ENCODE measurements around the gene BEAN1.
"Not testable (repeated sequence)": the region's sequence is repeated elsewhere in the genome, so short reads cannot be mapped to it uniquely, and the experiment has no call there.

Gene BEAN1

GRCh38 chr16:66510298-66510697, 83.2 kb downstream of the BEAN1 start:
- no peak for DNase-seq
- TF ChIP-seq CTCF (IDR thresholded peaks at IDR 0.05; ENCODE audit: low read depth, low read length): no peak
- H3K4me3 ChIP-seq (ENCODE audit: low read depth, low read length): no peak overlapping the region
- no peaks in the 10 kb centered on the region for H3K9me3 ChIP-seq
- H3K4me1 ChIP-seq: peaks cover 9% of the 10 kb centered on the region
- no peaks in the 10 kb centered on the region for H3K27me3 ChIP-seq
- no peaks in the 10 kb centered on the region for H3K36me3 ChIP-seq

DNA sequence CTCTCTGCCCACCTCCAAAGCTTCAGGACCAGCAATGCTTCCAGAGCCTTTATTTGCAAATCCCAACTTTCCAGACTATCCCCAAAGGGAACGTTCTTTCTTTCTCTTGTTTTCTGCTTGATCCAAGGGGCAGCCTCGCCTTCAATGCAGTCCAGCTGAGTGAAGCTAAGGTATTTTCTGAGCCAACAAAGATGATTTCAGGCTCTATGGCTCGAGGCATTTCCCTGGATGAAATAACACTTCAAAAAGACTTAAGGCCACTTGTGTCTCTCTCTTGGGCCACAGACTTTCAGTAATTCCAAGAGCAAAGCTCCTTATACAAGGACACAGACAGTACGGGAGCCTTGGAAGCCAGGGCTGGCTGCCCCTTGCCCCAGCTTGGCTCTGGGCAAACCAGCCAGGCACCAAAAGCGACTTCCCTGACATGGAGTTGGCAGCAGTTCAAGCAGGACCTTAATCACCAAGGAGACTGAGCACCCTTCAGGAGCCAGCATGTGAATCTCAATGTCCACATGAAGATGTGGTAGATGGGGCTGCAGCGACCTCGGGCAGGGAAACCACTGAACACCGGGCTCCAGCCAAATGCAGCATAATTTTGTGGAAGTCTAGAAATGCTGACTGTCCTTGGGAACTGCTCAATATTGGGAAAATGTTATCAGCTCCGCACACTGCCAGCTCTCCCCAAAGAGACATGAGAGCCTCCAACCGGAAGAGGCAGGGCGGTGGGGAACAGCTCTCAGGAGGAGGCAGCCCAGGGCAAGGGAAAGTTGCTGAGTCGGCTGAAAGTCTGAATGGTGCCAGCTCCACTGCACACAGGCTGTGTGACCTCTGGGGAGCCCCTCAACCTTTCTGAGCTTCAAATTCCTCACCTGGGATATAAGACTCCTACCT, 83.9 kb downstream of the BEAN1 start:
- Histone ChIP-seq H3K4me3 (ENCODE audit: low read depth, low read length) (no peak overlapping the region), H3K4me1 (peaks cover 9% of the 10 kb centered on the region), H3K27me3 (no peaks in the 10 kb centered on the region), H3K36me3 (no peaks in the 10 kb centered on the region), H3K9me3 (no peaks in the 10 kb centered on the region)
- no peak for DNase-seq
- no peak for TF ChIP-seq CTCF (IDR thresholded peaks at IDR 0.05; ENCODE audit: low read depth, low read length)

- peak; percentile 50 for TF ChIP-seq CTCF (IDR thresholded peaks at IDR 0.05; ENCODE audit: low read depth, low read length)
- no peaks in the 10 kb centered on the region for H3K9me3 ChIP-seq
- no peaks in the 10 kb centered on the region for H3K36me3 ChIP-seq
- peaks cover 15% of the 10 kb centered on the region for H3K4me1 ChIP-seq
- peak; percentile 40 for DNase-seq
- H3K27me3 ChIP-seq: no peaks in the 10 kb centered on the region
- no peak overlapping the region for H3K4me3 ChIP-seq (ENCODE audit: low read depth, low read length)
These were observed 84.6 kb downstream of the BEAN1 start for GRCh38 chr16:66511602-66512271.

DNA sequence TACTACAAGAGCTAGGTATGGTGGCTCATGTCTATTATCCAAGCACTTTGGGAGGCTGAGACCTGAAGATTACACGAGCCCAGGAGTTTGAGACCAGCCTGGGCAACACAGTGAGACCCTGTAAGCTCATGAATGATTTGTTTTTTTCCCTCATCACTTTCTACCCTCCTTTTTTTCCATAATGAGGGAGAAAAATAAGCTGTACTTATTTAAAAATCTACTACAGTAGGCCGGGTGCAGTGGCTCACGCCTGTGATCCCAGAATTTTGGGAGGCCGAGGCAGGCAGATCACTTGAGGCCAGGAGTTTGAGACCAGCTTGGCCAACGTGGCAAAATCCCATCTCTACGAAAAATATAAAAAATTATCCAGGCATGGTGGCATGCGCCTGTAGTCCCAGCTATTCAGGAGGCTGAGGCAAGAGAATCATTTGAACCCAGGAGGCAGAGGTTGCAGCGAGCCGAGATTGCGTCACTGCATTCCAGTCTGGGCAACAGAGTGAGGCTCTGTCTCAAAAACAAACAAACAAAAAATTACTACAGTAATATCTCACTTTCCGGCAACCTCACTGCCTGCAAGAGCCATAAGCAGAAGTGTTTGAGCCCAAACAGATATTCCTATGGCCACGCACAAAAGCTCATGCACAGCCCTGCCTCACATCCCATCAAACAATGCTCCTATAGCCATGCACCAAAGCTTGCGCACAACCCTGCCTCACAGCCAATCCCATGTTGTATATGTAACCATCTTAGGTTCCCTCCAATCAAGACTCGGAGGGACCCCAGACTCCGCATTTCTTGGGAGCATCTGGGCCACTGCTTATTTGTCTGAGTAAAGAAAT, 85.4 kb downstream of the BEAN1 start:
- peaks cover 22% of the 10 kb centered on the region for H3K4me1 ChIP-seq
- no peak; the same call in 1 of the 2 replicates for TF ChIP-seq CTCF (IDR thresholded peaks at IDR 0.05; ENCODE audit: low read depth, low read length)
- no peak overlapping the region for H3K4me3 ChIP-seq (ENCODE audit: low read depth, low read length)
- no peaks in the 10 kb centered on the region for H3K27me3 ChIP-seq
- H3K9me3 ChIP-seq: no peaks in the 10 kb centered on the region
- no peak for DNase-seq
- H3K36me3 ChIP-seq: no peaks in the 10 kb centered on the region

- Histone ChIP-seq H3K36me3 (no peaks in the 10 kb centered on the region), H3K27me3 (no peaks in the 10 kb centered on the region), H3K4me1 (peaks cover 24% of the 10 kb centered on the region), H3K9me3 (no peaks in the 10 kb centered on the region), H3K4me3 (ENCODE audit: low read depth, low read length) (no peak overlapping the region)
- TF ChIP-seq CTCF (IDR thresholded peaks at IDR 0.05; ENCODE audit: low read depth, low read length): no peak
- DNase-seq: no peak
These were observed 86.1 kb downstream of the BEAN1 start for GRCh38 chr16:66513111-66513723.

GRCh38 chr16:66514391-66514790, 87.3 kb downstream of the BEAN1 start:
- H3K4me3 ChIP-seq (ENCODE audit: low read depth, low read length); H3K36me3 ChIP-seq; H3K27me3 ChIP-seq; DNase-seq; H3K9me3 ChIP-seq: not testable (repeated sequence)
- peaks cover 24% of the 10 kb centered on the region for H3K4me1 ChIP-seq

DNA sequence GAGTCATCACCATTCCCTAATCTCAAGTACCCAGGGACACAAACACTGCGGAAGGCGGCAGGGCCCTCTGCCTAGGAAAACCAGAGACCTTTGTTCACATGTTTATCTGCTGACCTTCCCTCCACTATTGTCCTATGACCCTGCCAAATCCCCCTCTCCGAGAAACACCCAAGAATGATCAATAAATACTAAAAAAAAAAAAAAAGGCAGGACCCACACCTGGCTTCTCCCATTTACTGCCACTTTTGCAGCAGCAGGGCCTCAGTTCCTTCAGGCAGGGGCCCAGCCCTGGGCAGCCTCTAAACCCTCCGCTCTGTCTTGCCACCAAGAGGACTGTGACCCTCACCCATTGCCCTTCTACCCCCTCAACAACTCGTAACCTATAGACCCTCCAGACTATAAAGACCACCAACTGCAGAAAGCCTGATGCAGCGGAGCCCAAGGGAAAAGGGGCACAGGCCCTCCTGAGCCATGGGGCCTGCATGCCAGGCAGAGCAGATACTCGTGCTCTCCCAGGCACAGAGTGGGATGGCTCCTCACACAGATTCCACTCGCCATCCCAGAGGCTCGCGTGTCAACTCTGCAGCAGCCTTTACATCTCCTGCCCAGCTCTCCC, 88.0 kb downstream of the BEAN1 start:
- not testable (repeated sequence) for H3K9me3 ChIP-seq; H3K36me3 ChIP-seq; H3K4me3 ChIP-seq (ENCODE audit: low read depth, low read length); DNase-seq; H3K27me3 ChIP-seq
- peaks cover 24% of the 10 kb centered on the region for H3K4me1 ChIP-seq
